Neural progenitor cell (in vitro differentiated cells): Measurements from ENCODE around the gene WEE2. TPM values are rescaled to one million over a fixed set of nuclear protein-coding genes. Genes with fewer than 3 reads are reported as not detected.
A peak's percentile ranks its signal among the peaks of the same experiment; 100 is the strongest.

ENCODE experiments used
- DNase-seq: peaks from one replicate; pipeline ENCODE4 v3.0.0-alpha.2; 2016; ENCODE audit warnings: low spot score
- H2AFZ ChIP-seq: fragments of 200-600 bp; sonication (generic); replicated peaks from 2 replicates; pipeline ENCODE4 v1.6.1; 2016; ENCODE audit warnings: antibody characterized with exemption
- H3F3A ChIP-seq: fragments of 200-600 bp; sonication (generic); 2 replicates; pipeline ENCODE4 v1.6.1; 2016; ENCODE audit warnings: antibody characterized with exemption, low read depth
- H3K27ac ChIP-seq: fragments of 200-600 bp; sonication (generic); 2 replicates; pipeline ENCODE4 v1.5.1; 2016; ENCODE audit warnings: mild to moderate bottlenecking
- H3K27me3 ChIP-seq: fragments of 200-600 bp; sonication (generic); 2 replicates; pipeline ENCODE4 v1.6.1; 2016; ENCODE audit warnings: mild to moderate bottlenecking, moderate library complexity
- H3K36me3 ChIP-seq: fragments of 200-600 bp; sonication (generic); 2 replicates; pipeline ENCODE4 v1.5.1; 2016
- H3K4me1 ChIP-seq: fragments of 200-600 bp; sonication (generic); 2 replicates; pipeline ENCODE4 v1.6.1; 2016; ENCODE audit warnings: mixed run types
- H3K4me2 ChIP-seq: fragments of 200-600 bp; sonication (generic); 2 replicates; pipeline ENCODE4 v1.6.1; 2016
- H3K4me3 ChIP-seq: fragments of 200-600 bp; sonication (generic); 2 replicates; pipeline ENCODE4 v1.5.1; 2016
- H3K79me2 ChIP-seq: fragments of 200-600 bp; sonication (generic); 2 replicates; pipeline ENCODE4 v1.6.1; 2016; ENCODE audit warnings: low read depth
- H3K9ac ChIP-seq: fragments of 200-600 bp; sonication (generic); 2 replicates; pipeline ENCODE4 v1.6.1; 2016
- H3K9me3 ChIP-seq: fragments of 200-600 bp; sonication (generic); 2 replicates; pipeline ENCODE4 v1.5.1; 2016; ENCODE audit warnings: low read depth
- H4K20me1 ChIP-seq: fragments of 200-600 bp; sonication (generic); 2 replicates; pipeline ENCODE4 v1.6.1; 2016; ENCODE audit warnings: low read depth
- H3K27ac Mint-ChIP-seq: 3 replicates; pipeline ENCODE4 v1.8.0; 2021; ENCODE audit warnings: mixed read lengths
- H3K27me3 Mint-ChIP-seq: 2 replicates; pipeline ENCODE4 v1.8.0; 2022; ENCODE audit warnings: low read depth, mild to moderate bottlenecking, inconsistent platforms, moderate library complexity, mixed read lengths; ENCODE audit not compliant: insufficient read depth
- H3K36me3 Mint-ChIP-seq: 3 replicates; pipeline ENCODE4 v1.8.0; 2021; ENCODE audit warnings: mixed read lengths
- H3K4me1 Mint-ChIP-seq: 3 replicates; pipeline ENCODE4 v1.8.0; 2021; ENCODE audit warnings: mixed read lengths
- H3K4me3 Mint-ChIP-seq: 3 replicates; pipeline ENCODE4 v1.8.0; 2021; ENCODE audit warnings: mild to moderate bottlenecking, moderate library complexity, mixed read lengths
- H3K9me3 Mint-ChIP-seq: 3 replicates; pipeline ENCODE4 v1.8.0; 2020; ENCODE audit warnings: mixed read lengths
- CTCF ChIP-seq: fragments of 200-600 bp; sonication (generic); IDR thresholded peaks from 2 replicates; pipeline ENCODE4 v1.5.1; 2017; ENCODE audit warnings: antibody characterized with exemption, mild to moderate bottlenecking
- EZH2 ChIP-seq: fragments of 200-600 bp; sonication (generic); IDR thresholded peaks from 2 replicates; pipeline ENCODE4 v1.6.1; 2017; ENCODE audit warnings: antibody characterized with exemption, mild to moderate bottlenecking, moderate library complexity
- EZH2phosphoT487 ChIP-seq: fragments of 200-600 bp; sonication (generic); IDR thresholded peaks from 2 replicates; pipeline ENCODE4 v1.6.1; 2017; ENCODE audit warnings: antibody characterized with exemption
- total RNA-seq: library from RNA; depleted of rRNA; stranded (reverse); fragments of >200 nt; gene quantifications from 2 replicates; pipeline ENCODE4 v1.2.3, GENCODE V29; 2015; ENCODE audit warnings: low replicate concordance

WEE2 gene
- total RNA-seq, 1 donor from 2014 or later, result not detected

GRCh38 chr7:141702892-141703291 is 5.3 kb upstream of the WEE2 start:
- Histone ChIP-seq H3K4me3 (no peak overlapping the region), H3K4me2 (no peak overlapping the region), H2AFZ (no peak overlapping the region), H4K20me1 (peaks cover 19% of the 10 kb centered on the region), H3K9ac (no peak overlapping the region), H3K79me2 (peaks cover 7% of the 10 kb centered on the region), H3F3A (peaks cover 12% of the 10 kb centered on the region), H3K36me3 (no peaks in the 10 kb centered on the region), H3K4me1 (peaks cover 30% of the 10 kb centered on the region), H3K27ac (no peak overlapping the region), H3K9me3 (no peaks in the 10 kb centered on the region), H3K27me3 (peaks cover 31% of the 10 kb centered on the region)
- TF ChIP-seq CTCF, result no peak
- no peak for TF ChIP-seq EZH2phosphoT487
- no peak for TF ChIP-seq EZH2
- Mint-ChIP-seq H3K9me3 (no peaks in the 10 kb centered on the region), H3K4me1 (peaks cover 37% of the 10 kb centered on the region), H3K27me3 (peaks cover 2% of the 10 kb centered on the region), H3K36me3 (no peaks in the 10 kb centered on the region), H3K4me3 (peak overlapping the region; percentile 88), H3K27ac (no peak overlapping the region)
- DNase-seq, result no peak

GRCh38 chr7:141704112-141704511 is 4.0 kb upstream of the WEE2 start:
- Histone ChIP-seq H3K4me1 (peaks cover 30% of the 10 kb centered on the region), H3K4me2 (peak overlapping the region; percentile 48), H3F3A (peaks cover 12% of the 10 kb centered on the region), H3K4me3 (no peak overlapping the region), H3K9me3 (no peaks in the 10 kb centered on the region), H3K27ac (no peak overlapping the region), H2AFZ (no peak overlapping the region), H3K27me3 (peaks cover 31% of the 10 kb centered on the region), H4K20me1 (peaks cover 13% of the 10 kb centered on the region), H3K36me3 (no peaks in the 10 kb centered on the region), H3K9ac (no peak overlapping the region), H3K79me2 (peaks cover 7% of the 10 kb centered on the region)
- H3K4me3 Mint-ChIP-seq, result no peak overlapping the region
- H3K36me3 Mint-ChIP-seq, result no peaks in the 10 kb centered on the region
- no peak overlapping the region for H3K27ac Mint-ChIP-seq
- peaks cover 30% of the 10 kb centered on the region for H3K4me1 Mint-ChIP-seq
- peaks cover 2% of the 10 kb centered on the region for H3K27me3 Mint-ChIP-seq
- TF ChIP-seq EZH2phosphoT487 (no peak), CTCF (no peak)
- no peak for DNase-seq
- no peaks in the 10 kb centered on the region for H3K9me3 Mint-ChIP-seq

GRCh38 chr7:141704741-141705140 is 3.4 kb upstream of the WEE2 start:
- Histone ChIP-seq H3F3A (peaks cover 12% of the 10 kb centered on the region), H3K79me2 (peaks cover 7% of the 10 kb centered on the region), H3K9me3 (no peaks in the 10 kb centered on the region), H2AFZ (peak overlapping the region; percentile 19), H3K36me3 (no peaks in the 10 kb centered on the region), H3K4me3 (no peak overlapping the region), H3K4me2 (peak overlapping the region; percentile 48), H3K9ac (no peak overlapping the region), H3K4me1 (peaks cover 30% of the 10 kb centered on the region), H3K27ac (no peak overlapping the region), H4K20me1 (peaks cover 13% of the 10 kb centered on the region), H3K27me3 (peaks cover 31% of the 10 kb centered on the region)
- H3K27ac Mint-ChIP-seq, result no peak overlapping the region
- H3K4me3 Mint-ChIP-seq, result peak overlapping the region; percentile 33
- H3K9me3 Mint-ChIP-seq, result no peaks in the 10 kb centered on the region
- no peaks in the 10 kb centered on the region for H3K36me3 Mint-ChIP-seq
- no peak for DNase-seq
- TF ChIP-seq EZH2 (no peak), EZH2phosphoT487 (no peak), CTCF (no peak)
- peaks cover 26% of the 10 kb centered on the region for H3K4me1 Mint-ChIP-seq
- peaks cover 2% of the 10 kb centered on the region for H3K27me3 Mint-ChIP-seq
